Activated CD8-positive, alpha-beta memory T cell treated with anti-CD3 and anti-CD28 coated beads, Interleukin-2, amount 10 ng/mL, durations not matched to agents 7 days and 5 days (primary cell): Measurements from ENCODE around the gene PHF21A. TPM values are rescaled to one million over a fixed set of nuclear protein-coding genes. Genes with fewer than 3 reads are reported as not detected.

ENCODE experiments used
- ATAC-seq: fragments of 150-1000 bp; cut with Tn5 transposase; one replicate; pipeline ENCODE4 v1.10.0; 2021; ENCODE audit warnings: moderate library complexity
- CTCF ChIA-PET: fragments of 350-600 bp; sonication (Branson Sonifier 250); formaldehyde crosslinking; loops from one replicate; lab custom pipeline; 2021; ENCODE audit warnings: antibody characterized with exemption; lab: Charles Lee
- DNase-seq: peaks from one replicate; pipeline ENCODE4 v3.0.0-alpha.2; 2020
- H3K27ac Mint-ChIP-seq: one replicate; pipeline ENCODE4 v1.8.0; 2021; ENCODE audit warnings: mild to moderate bottlenecking, mixed read lengths
- H3K27me3 Mint-ChIP-seq: one replicate; pipeline ENCODE4 v1.8.0; 2021; ENCODE audit warnings: mixed read lengths
- H3K36me3 Mint-ChIP-seq: one replicate; pipeline ENCODE4 v1.8.0; 2021; ENCODE audit warnings: mild to moderate bottlenecking, mixed read lengths
- H3K4me1 Mint-ChIP-seq: one replicate; pipeline ENCODE4 v1.8.0; 2021; ENCODE audit warnings: mixed read lengths
- H3K4me3 Mint-ChIP-seq: one replicate; pipeline ENCODE4 v1.8.0; 2021; ENCODE audit warnings: mild to moderate bottlenecking, moderate library complexity, mixed read lengths
- H3K9me3 Mint-ChIP-seq: one replicate; pipeline ENCODE4 v1.8.0; 2022; ENCODE audit warnings: low read depth, mixed read lengths
- total RNA-seq, 2 experiments: library from RNA; stranded (reverse); gene quantifications; one replicate each; pipeline ENCODE4 v1.2.3, GENCODE V29; 2021

The PHF21A gene
- total RNA-seq, 2 experiments from 2014 or later: 34.6 to 39.7 TPM

DNA sequence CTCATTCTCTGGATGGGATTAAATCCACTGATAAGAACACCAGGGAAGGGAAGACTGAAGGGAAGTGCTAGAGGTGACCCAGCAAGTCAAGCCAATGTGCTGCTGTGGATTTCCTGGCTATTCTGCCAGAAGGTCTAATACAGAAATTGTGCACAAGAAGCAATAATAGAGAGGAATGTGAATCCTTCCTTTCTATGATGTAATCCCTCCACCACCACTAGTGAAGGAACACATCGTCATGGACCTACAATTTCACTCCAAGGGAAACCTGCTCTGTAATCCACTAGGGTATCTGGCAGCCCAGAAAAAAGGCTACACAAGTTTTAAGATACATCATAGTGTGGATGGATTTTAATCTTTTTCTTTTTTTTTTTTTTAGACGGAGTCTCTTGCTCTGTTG, 181.4 kb downstream of the PHF21A start:
- ATAC-seq: no peak
- Mint-ChIP-seq H3K4me3 (no peak overlapping the region), H3K36me3 (peaks cover 3% of the 10 kb centered on the region), H3K27ac (no peak overlapping the region), H3K9me3 (no peaks in the 10 kb centered on the region), H3K4me1 (no peaks in the 10 kb centered on the region), H3K27me3 (no peaks in the 10 kb centered on the region)
- CTCF ChIA-PET: interaction anchor here (1.0 kb wide), 1 partner anchor 67 kb away, joined by 3 read pairs; no protein-coding TSS in a partner anchor
- DNase-seq: no peak

- Mint-ChIP-seq H3K36me3 (peaks cover 3% of the 10 kb centered on the region), H3K9me3 (no peaks in the 10 kb centered on the region), H3K27me3 (no peaks in the 10 kb centered on the region), H3K4me3 (no peak overlapping the region), H3K27ac (no peak overlapping the region), H3K4me1 (no peaks in the 10 kb centered on the region)
- DNase-seq: no peak
- CTCF ChIA-PET: no interaction called here
- ATAC-seq: no peak
Observed at GRCh38 chr11:45937916-45938315, 183.3 kb downstream of the PHF21A start.

DNA sequence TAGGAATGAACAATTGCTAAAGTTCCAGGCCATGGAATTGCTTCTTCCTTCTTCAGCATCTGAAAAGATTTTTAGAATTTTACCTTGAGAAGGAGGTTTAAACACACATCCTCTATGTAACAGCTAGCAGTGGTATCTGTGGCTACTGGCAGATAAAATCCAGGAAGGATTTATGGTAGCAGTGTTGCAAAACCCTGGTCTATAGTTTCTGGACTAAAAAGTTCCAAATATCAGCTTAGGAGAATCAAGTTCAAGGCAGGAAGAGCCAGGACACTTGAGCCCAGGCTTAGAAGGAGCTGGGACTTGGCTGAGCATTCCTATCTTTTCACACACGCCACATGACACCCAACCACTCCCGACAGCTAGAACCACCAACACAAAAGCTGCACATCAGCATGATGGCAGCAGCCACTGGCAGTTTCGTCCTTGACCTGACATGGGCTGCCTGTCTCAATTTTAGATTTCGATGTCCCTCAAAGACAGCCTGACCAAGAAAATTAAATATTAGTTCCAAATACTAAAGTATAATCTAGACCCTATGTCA, 184.7 kb downstream of the PHF21A start:
- CTCF ChIA-PET: interaction anchor here (1.2 kb wide), 1 partner anchor 9 kb away, joined by 3 read pairs; no protein-coding TSS in a partner anchor
- Mint-ChIP-seq H3K27me3 (no peaks in the 10 kb centered on the region), H3K4me1 (no peaks in the 10 kb centered on the region), H3K9me3 (no peaks in the 10 kb centered on the region), H3K27ac (no peak overlapping the region), H3K4me3 (no peak overlapping the region), H3K36me3 (peaks cover 4% of the 10 kb centered on the region)
- no peak for DNase-seq
- ATAC-seq: no peak

- H3K27me3 Mint-ChIP-seq: no peaks in the 10 kb centered on the region
- H3K4me3 Mint-ChIP-seq: no peak overlapping the region
- H3K4me1 Mint-ChIP-seq: peaks cover 5% of the 10 kb centered on the region
- CTCF ChIA-PET: interaction anchor here (0.7 kb wide), 1 partner anchor 126 kb away, joined by 3 read pairs; no protein-coding TSS in a partner anchor
- ATAC-seq (no peak), DNase-seq (no peak)
- no peak overlapping the region for H3K27ac Mint-ChIP-seq
- no peaks in the 10 kb centered on the region for H3K9me3 Mint-ChIP-seq
- peaks cover 4% of the 10 kb centered on the region for H3K36me3 Mint-ChIP-seq
Observed at GRCh38 chr11:45935349-45936064, 185.7 kb downstream of the PHF21A start.

DNA sequence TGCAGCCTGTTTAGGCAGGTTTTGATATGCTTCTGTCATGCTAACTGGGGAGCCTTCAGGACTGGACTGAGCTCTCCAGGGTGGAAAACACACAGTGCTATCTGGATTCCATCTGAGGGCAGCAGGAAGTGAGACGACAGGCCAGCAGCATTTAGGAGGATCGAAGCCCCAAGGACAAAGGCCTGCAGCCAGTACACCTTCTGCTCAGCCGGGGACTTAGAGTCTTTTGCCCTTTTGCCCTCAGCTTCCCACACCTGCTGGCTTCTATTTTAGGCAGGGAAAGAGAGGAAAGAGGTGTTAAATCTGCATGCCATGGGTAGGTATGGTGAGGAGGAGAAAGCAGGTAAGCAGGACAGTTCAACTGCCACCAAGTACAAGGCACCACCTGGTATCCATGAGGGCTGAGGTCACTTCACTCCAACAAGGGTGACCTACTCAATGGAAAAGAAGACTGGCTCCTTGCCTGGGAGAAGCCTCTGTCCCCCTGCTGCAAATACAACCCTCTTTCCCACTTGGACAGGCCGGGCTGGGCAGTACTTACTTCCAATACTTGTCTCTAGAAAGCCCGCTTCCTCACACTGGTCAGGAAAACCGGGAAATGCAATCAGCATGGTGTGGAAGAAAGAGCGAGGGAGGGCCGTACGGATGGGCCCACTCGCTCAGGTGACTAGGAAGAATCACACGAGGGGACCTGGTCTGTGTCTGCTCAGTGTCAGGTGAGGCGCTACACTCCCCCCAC, 186.5 kb downstream of the PHF21A start:
- H3K36me3 Mint-ChIP-seq: peaks cover 4% of the 10 kb centered on the region
- H3K9me3 Mint-ChIP-seq: no peaks in the 10 kb centered on the region
- DNase-seq: no peak
- no peak overlapping the region for H3K27ac Mint-ChIP-seq
- no peak for ATAC-seq
- H3K4me1 Mint-ChIP-seq: peaks cover 13% of the 10 kb centered on the region
- no peak overlapping the region for H3K4me3 Mint-ChIP-seq
- no peaks in the 10 kb centered on the region for H3K27me3 Mint-ChIP-seq
- CTCF ChIA-PET: interaction anchor here (0.7 kb wide), 2 partner anchors 126 to 1017 kb away, joined by 3 read pairs; no protein-coding TSS in a partner anchor

- Mint-ChIP-seq H3K27ac (no peak overlapping the region), H3K4me3 (no peak overlapping the region), H3K9me3 (no peaks in the 10 kb centered on the region), H3K27me3 (no peaks in the 10 kb centered on the region), H3K4me1 (peaks cover 17% of the 10 kb centered on the region), H3K36me3 (peaks cover 4% of the 10 kb centered on the region)
- CTCF ChIA-PET: interaction anchor here (0.7 kb wide), 1 partner anchor 1017 kb away, joined by 3 read pairs; no protein-coding TSS in a partner anchor
- no peak for ATAC-seq
- DNase-seq: no peak
Observed at GRCh38 chr11:45933846-45934579, 187.2 kb downstream of the PHF21A start.

DNA sequence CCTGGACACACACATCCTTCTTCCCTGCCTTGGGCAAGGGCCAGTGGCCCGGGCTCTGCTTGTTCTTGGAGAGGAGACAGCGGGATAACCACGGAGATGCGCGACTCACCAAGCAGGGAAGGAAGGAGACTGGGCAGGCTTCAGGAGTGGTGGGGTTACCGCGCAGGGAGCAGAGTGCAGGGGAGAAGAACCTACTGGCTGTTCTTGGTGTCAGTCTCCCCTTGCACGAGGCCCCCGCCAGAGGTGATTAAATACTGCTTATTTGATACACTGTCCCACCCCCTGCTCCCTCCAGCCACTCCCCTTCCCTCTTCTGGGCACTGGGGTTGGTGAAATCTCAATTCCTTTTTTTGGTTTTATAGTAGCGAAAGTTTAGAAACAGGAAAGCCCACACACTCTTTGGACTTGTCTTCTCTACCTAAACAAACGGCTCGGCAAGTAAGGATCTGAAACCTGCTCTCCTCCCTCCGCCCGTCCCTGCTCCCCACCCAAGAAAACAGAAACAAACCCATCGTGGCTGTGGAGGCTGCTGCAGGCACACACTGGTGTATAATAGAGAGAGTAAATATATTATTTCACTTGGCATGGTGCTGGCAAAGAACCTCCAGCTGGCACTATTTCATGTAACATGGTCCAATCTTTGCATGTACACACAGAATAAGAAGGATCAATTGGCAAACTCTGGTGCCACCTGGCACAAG, 188.0 kb downstream of the PHF21A start:
- CTCF ChIA-PET: no interaction called here
- Mint-ChIP-seq H3K27ac (no peak overlapping the region), H3K9me3 (no peaks in the 10 kb centered on the region), H3K4me1 (peaks cover 17% of the 10 kb centered on the region), H3K36me3 (peaks cover 4% of the 10 kb centered on the region), H3K27me3 (no peaks in the 10 kb centered on the region), H3K4me3 (no peak overlapping the region)
- ATAC-seq (no peak), DNase-seq (no peak)

- Mint-ChIP-seq H3K27me3 (no peaks in the 10 kb centered on the region), H3K9me3 (no peaks in the 10 kb centered on the region), H3K4me3 (no peak overlapping the region), H3K4me1 (peaks cover 28% of the 10 kb centered on the region), H3K36me3 (peaks cover 4% of the 10 kb centered on the region), H3K27ac (no peak overlapping the region)
- ATAC-seq (no peak), DNase-seq (no peak)
- CTCF ChIA-PET: no interaction called here
Observed at GRCh38 chr11:45932217-45932616, 189.0 kb downstream of the PHF21A start.

DNA sequence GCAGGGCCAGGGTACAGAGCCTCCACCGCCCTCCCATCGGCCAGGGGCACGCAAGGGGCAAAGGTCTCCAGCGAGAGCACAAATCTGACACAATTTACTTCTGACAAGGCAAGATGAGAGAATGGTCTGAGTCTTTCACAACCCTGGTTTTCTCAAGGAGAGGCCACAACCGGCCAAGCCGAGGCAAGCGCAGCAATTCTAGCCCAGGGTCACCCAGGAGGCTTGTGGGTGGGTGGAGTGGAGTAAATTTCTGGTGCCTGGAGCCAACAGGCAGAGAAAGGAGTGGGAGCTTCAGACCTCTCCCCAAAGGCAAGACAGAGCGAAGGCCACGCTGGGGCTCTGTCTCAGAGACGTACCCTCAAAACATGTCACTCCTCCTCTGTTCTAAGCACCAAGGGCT, 189.5 kb downstream of the PHF21A start:
- H3K4me1 Mint-ChIP-seq: peaks cover 31% of the 10 kb centered on the region
- DNase-seq (no peak), ATAC-seq (no peak)
- no peaks in the 10 kb centered on the region for H3K9me3 Mint-ChIP-seq
- CTCF ChIA-PET: interaction anchor here (2.3 kb wide), 1 partner anchor 75 kb away, joined by 7 read pairs; no protein-coding TSS in a partner anchor
- peaks cover 4% of the 10 kb centered on the region for H3K36me3 Mint-ChIP-seq
- no peak overlapping the region for H3K4me3 Mint-ChIP-seq
- H3K27me3 Mint-ChIP-seq: no peaks in the 10 kb centered on the region
- no peak overlapping the region for H3K27ac Mint-ChIP-seq

DNA sequence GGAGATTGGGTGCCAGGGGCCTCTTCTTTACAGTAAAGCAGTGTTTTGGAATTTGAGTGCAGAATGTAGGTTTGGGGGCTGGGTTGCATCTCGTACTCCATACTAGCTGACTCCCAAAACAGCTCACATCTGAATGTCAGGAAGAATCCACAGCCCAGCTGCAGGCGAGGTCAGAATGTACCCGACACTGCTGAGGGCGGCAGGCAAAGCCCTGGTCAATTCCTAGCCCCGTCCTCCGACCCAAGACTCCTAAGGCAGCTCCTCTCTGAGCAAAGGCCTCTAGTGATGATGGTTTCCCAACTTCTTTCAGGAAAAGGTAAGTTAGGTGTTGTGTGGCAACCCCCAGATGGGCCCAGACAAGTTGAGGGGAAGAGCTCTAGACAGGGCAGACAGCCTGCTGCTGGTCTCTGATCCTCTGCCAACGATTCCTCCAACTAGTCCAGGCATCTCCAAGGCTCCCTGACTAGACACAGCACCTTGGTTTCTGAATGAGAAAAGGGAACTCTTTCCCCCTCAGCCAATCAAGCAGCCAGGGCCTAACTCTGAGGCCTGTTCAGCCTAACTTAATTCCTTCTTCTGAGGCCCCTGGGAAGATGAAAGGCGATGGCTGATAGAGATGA, 190.2 kb downstream of the PHF21A start:
- H3K4me1 Mint-ChIP-seq: peaks cover 31% of the 10 kb centered on the region
- H3K9me3 Mint-ChIP-seq: no peaks in the 10 kb centered on the region
- no peaks in the 10 kb centered on the region for H3K27me3 Mint-ChIP-seq
- DNase-seq (no peak), ATAC-seq (no peak)
- CTCF ChIA-PET: interaction anchor here (1.0 to 2.3 kb wide), 3 partner anchors 34 to 76 kb away, joined by 3 to 11 read pairs (median 7); no protein-coding TSS in a partner anchor
- H3K27ac Mint-ChIP-seq: peak overlapping the region; percentile 90
- H3K36me3 Mint-ChIP-seq: peaks cover 4% of the 10 kb centered on the region
- H3K4me3 Mint-ChIP-seq: no peak overlapping the region

GRCh38 chr11:45930031-45930794, 191.0 kb downstream of the PHF21A start:
- peak overlapping the region; percentile 43 for H3K4me3 Mint-ChIP-seq
- DNase-seq (peak; percentile 81), ATAC-seq (peak; percentile 87)
- peak overlapping the region; percentile 90 for H3K27ac Mint-ChIP-seq
- no peaks in the 10 kb centered on the region for H3K9me3 Mint-ChIP-seq
- H3K36me3 Mint-ChIP-seq: peaks cover 4% of the 10 kb centered on the region
- CTCF ChIA-PET: interaction anchor here (1.0 to 2.3 kb wide), 6 partner anchors 12 to 308 kb away, joined by 3 to 11 read pairs (median 6); partner anchors contain the start of gene PEX16
- H3K4me1 Mint-ChIP-seq: peaks cover 31% of the 10 kb centered on the region
- H3K27me3 Mint-ChIP-seq: no peaks in the 10 kb centered on the region
